GM12878 (cell line): ENCODE results near the gene SMIM44. TPM values are rescaled to one million over a fixed set of nuclear protein-coding genes. Genes with fewer than 3 reads are reported as not detected.

Experiments used
- ATAC-seq: fragments of 200-7000 bp; cut with Tn5 transposase; 3 replicates; pipeline ENCODE4 v1.9.1; 2020; ENCODE audit warnings: mild to moderate bottlenecking, moderate library complexity
- BruUV-seq: library from RNA; stranded (reverse); fragments of 400-500 nt; replicated peaks from 2 replicates; lab custom pipeline; 2021; lab: Mats Ljungman, UMichigan
- CTCF ChIA-PET: fragments of 300-600 bp; sonication (Branson Sonifier 250); formaldehyde crosslinking; extraction: SDS; loops from one replicate; lab custom pipeline; 2021; ENCODE audit warnings: inconsistent platforms; lab: Yijun Ruan, JAX
- POLR2A ChIA-PET: fragments of 350-600 bp; formaldehyde crosslinking; extraction: SDS; loops from one replicate; lab custom pipeline; 2021; ENCODE audit warnings: inconsistent platforms; lab: Charles Lee
- RAD21 ChIA-PET: fragments of 300-600 bp; sonication (Branson Sonifier 250); formaldehyde crosslinking; loops from one replicate; lab custom pipeline; 2023; ENCODE audit warnings: antibody characterized with exemption; ENCODE audit not compliant: unreplicated experiment; lab: Charles Lee
- SMC1A ChIA-PET: fragments of 300-600 bp; sonication (Branson Sonifier 250); formaldehyde crosslinking; loops from one replicate; lab custom pipeline; 2023; ENCODE audit not compliant: unreplicated experiment, uncharacterized antibody; lab: Charles Lee
- DNase-seq: peaks from one replicate; pipeline ENCODE4 v3.0.0-alpha.2; 2011; ENCODE audit warnings: low read depth, low spot score
- FAIRE-seq: peaks from 3 replicates; lab custom pipeline; 2011; peaks lifted over from hg19 to GRCh38; lab: Jason Lieb, UNC
- H2AFZ ChIP-seq: 2 replicates; pipeline ENCODE4 v1.6.0; 2011; ENCODE audit warnings: low read depth, low read length, control low read depth; ENCODE audit not compliant: control insufficient read depth
- H3K27ac ChIP-seq: 2 replicates; pipeline ENCODE4 v1.5.1; 2011; ENCODE audit warnings: control low read depth; ENCODE audit not compliant: control insufficient read depth, insufficient read depth
- H3K27me3 ChIP-seq, 2 experiments: replicated peaks in 1 of 2; 2 replicates each; pipeline versions ENCODE4 v1.6.0 to v1.6.1; 2011; ENCODE audit warnings: low read length in 1 of 2; ENCODE audit not compliant: control insufficient read depth in 2 of 2, insufficient read depth in 2 of 2
- H3K36me3 ChIP-seq, 2 experiments: 2 replicates each; pipeline ENCODE4 v1.5.1; 2011; ENCODE audit warnings: low read length in 1 of 2; ENCODE audit not compliant: control insufficient read depth in 2 of 2, insufficient read depth in 2 of 2
- H3K4me1 ChIP-seq: 2 replicates; pipeline ENCODE4 v1.6.1; 2011; ENCODE audit warnings: mild to moderate bottlenecking, low read length, moderate library complexity, mixed read lengths; ENCODE audit not compliant: control insufficient read depth, insufficient read depth
- H3K4me2 ChIP-seq: 2 replicates; pipeline ENCODE4 v1.6.0; 2011; ENCODE audit warnings: control low read depth; ENCODE audit not compliant: control insufficient read depth, insufficient read depth
- H3K4me3 ChIP-seq: fragments of 200-600 bp; sonication (generic); 2 replicates; pipeline ENCODE4 v1.5.1; 2016
- H3K79me2 ChIP-seq: 2 replicates; pipeline ENCODE4 v1.6.0; 2011; ENCODE audit warnings: low read length; ENCODE audit not compliant: control insufficient read depth, insufficient read depth
- H3K9ac ChIP-seq: 2 replicates; pipeline ENCODE4 v1.8.0; 2011; ENCODE audit warnings: low read length, control low read depth, mixed read lengths; ENCODE audit not compliant: control insufficient read depth, insufficient read depth
- H3K9me3 ChIP-seq: replicated peaks from 3 replicates; pipeline ENCODE4 v1.5.1; 2011; ENCODE audit warnings: mild to moderate bottlenecking, low read length; ENCODE audit not compliant: control insufficient read depth, insufficient read depth
- H4K20me1 ChIP-seq: 2 replicates; pipeline ENCODE4 v1.6.0; 2011; ENCODE audit not compliant: control insufficient read depth, insufficient read depth
- BCL3 ChIP-seq: IDR thresholded peaks from 2 replicates; pipeline ENCODE4 v1.6.1; 2011; ENCODE audit warnings: borderline replicate concordance, low read depth, mild to moderate bottlenecking, moderate library complexity, low read length; ENCODE audit not compliant: insufficient read depth, poor library complexity, severe bottlenecking
- CHD2 ChIP-seq: IDR thresholded peaks from 2 replicates; pipeline ENCODE4 v1.6.1; 2011; ENCODE audit warnings: low read depth, low read length, improper control_type of control experiment, borderline replicate concordance
- CREB1 ChIP-seq: IDR thresholded peaks from 2 replicates; pipeline ENCODE4 v1.6.1; 2012; ENCODE audit warnings: low read depth, mild to moderate bottlenecking, inconsistent platforms
- EZH2 ChIP-seq: IDR thresholded peaks from 2 replicates; pipeline ENCODE4 v1.6.1; 2012; ENCODE audit warnings: low read depth, mild to moderate bottlenecking, control low read depth, inconsistent platforms, low read length, borderline replicate concordance; ENCODE audit not compliant: control insufficient read depth
- PAX8 ChIP-seq: fragments of 450-650 bp; IDR thresholded peaks from 2 replicates; pipeline ENCODE4 v1.6.1; 2017; ENCODE audit warnings: mild to moderate bottlenecking, moderate library complexity
- PML ChIP-seq: IDR thresholded peaks from 2 replicates; pipeline ENCODE4 v1.6.1; 2012; ENCODE audit warnings: low read length, inconsistent platforms
- POLR2AphosphoS5 ChIP-seq: IDR thresholded peaks from 2 replicates; pipeline ENCODE4 v1.6.1; 2011; ENCODE audit warnings: mild to moderate bottlenecking, low read length, inconsistent platforms
- RAD51 ChIP-seq: fragments of 450-650 bp; IDR thresholded peaks from 2 replicates; pipeline ENCODE4 v1.6.1; 2016; ENCODE audit warnings: moderate library complexity, mild to moderate bottlenecking, inconsistent platforms
- RCOR1 ChIP-seq: conservative IDR thresholded peaks from 2 replicates; pipeline ENCODE4 v1.6.1; 2012; ENCODE audit warnings: low read depth, low read length, improper control_type of control experiment
- SIN3A ChIP-seq: IDR thresholded peaks from 2 replicates; pipeline ENCODE4 v1.6.1; 2012; ENCODE audit warnings: low read depth, low read length, improper control_type of control experiment
- ZNF274 ChIP-seq: IDR thresholded peaks from one replicate; pipeline ENCODE4 v1.8.0; 2011; ENCODE audit not compliant: insufficient read length, insufficient read depth
- ZNF384 ChIP-seq: IDR thresholded peaks from 2 replicates; pipeline ENCODE4 v1.6.1; 2012; ENCODE audit warnings: low read depth, mild to moderate bottlenecking, low read length, improper control_type of control experiment, borderline replicate concordance
- WGBS: methylation state at CpG from one replicate; pipeline ENCODE4 v1.1.6; 2016; ENCODE audit warnings: low lambda C conversion rate; ENCODE audit not compliant: insufficient replicate concordance, insufficient coverage; ENCODE audit errors: missing lambda C conversion rate; 5-methylcytosine and 5-hydroxymethylcytosine counted together
- in situ Hi-C: fragments of 300-500 bp; cut with MboI; formaldehyde crosslinking; loops from 9 replicates; pipeline ENCODE4 v1.14.3; 2018; ENCODE audit warnings: mixed read lengths
- intact Hi-C: fragments of 100-400 bp; cut with micrococcal nuclease; formaldehyde crosslinking; loops from one replicate; pipeline ENCODE4 v1.14.2; 2022; ENCODE audit not compliant: unreplicated experiment
- polyA plus RNA-seq, 11 experiments: library from polyadenylated mRNA; depleted of rRNA in 4 of 11; unstranded in 6 of 11; stranded (reverse) in 5 of 11; fragments of >200 nt; fragmentation: Nextera tagmentation in 4 of 11; fragmentation: Illumina TruSeq in 1 of 11; extraction: Ambion mirVana in 4 of 11; extraction: Trizol in 1 of 11; gene quantifications; 1 replicate in 1 of 11; 2 replicates in 10 of 11; pipeline versions ENCODE4 v1.2.1 to v1.2.3, GENCODE V29; 2011 to 2016; ENCODE audit warnings: inconsistent platforms in 2 of 11, missing spikeins in 2 of 11, low read depth in 1 of 11
- total RNA-seq, 4 experiments: library from RNA; depleted of rRNA in 3 of 4; stranded (reverse); fragments of >200 nt in 3 of 4; fragmentation: Illumina TruSeq in 1 of 4; extraction: Trizol in 1 of 4; gene quantifications; 2 replicates each; pipeline versions ENCODE4 v1.2.1 to v1.2.3, GENCODE V29; 2013 to 2021
- TF ChIP-seq, protein P1 (sequence below): IDR thresholded peaks from 2 replicates; pipeline ENCODE4 v1.6.1; 2011; ENCODE audit warnings: mild to moderate bottlenecking, low read depth, low read length, moderate library complexity; ENCODE audit not compliant: insufficient replicate concordance
- TF ChIP-seq, protein P2 (sequence below): IDR thresholded peaks from 2 replicates; pipeline ENCODE4 v1.6.1; 2011; ENCODE audit warnings: borderline replicate concordance, low read depth, mild to moderate bottlenecking, moderate library complexity, mixed read lengths, low read length; ENCODE audit not compliant: insufficient read depth; ENCODE audit errors: extremely low read length

Gene SMIM44
- total and polyA plus RNA-seq, 10 of the 15 experiments (the other 5 are each of a cell fraction or from before 2014, with no cell fraction given): not detected

DNA sequence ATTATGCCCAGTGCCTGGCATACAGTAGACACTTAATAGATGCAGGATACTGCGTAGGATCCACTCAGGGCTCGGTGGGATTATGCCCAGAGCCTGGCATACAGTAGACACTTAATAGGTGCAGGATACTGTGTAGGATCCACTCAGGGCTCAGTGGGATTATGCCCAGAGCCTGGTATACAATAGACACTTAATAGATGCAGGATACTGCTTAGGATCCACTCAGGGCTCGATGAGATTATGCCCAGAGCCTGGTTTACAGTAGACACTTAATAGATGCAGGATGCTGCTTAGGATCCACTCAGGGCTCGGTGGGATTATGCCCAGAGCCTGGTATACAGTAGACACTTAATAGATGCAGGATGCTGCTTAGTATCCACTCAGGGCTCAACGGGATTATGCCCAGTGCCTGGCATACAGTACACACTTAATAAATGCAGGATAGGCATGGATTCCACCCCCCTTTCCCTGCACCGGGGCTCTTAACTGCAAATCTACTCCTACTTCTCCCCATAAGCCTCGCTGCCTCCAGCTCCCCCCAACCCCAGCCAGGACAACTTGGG, 27.8 kb downstream of the SMIM44 start (continued):
- TF ChIP-seq POLR2AphosphoS5 (no peak), ZNF274 (no peak), PML (no peak), RCOR1 (no peak), PAX8 (no peak), BCL3 (no peak), CHD2 (no peak)
- TF ChIP-seq, protein P1, sequence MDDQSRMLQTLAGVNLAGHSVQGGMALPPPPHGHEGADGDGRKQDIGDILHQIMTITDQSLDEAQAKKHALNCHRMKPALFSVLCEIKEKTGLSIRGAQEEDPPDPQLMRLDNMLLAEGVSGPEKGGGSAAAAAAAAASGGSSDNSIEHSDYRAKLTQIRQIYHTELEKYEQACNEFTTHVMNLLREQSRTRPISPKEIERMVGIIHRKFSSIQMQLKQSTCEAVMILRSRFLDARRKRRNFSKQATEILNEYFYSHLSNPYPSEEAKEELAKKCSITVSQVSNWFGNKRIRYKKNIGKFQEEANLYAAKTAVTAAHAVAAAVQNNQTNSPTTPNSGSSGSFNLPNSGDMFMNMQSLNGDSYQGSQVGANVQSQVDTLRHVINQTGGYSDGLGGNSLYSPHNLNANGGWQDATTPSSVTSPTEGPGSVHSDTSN: no peak

DNA sequence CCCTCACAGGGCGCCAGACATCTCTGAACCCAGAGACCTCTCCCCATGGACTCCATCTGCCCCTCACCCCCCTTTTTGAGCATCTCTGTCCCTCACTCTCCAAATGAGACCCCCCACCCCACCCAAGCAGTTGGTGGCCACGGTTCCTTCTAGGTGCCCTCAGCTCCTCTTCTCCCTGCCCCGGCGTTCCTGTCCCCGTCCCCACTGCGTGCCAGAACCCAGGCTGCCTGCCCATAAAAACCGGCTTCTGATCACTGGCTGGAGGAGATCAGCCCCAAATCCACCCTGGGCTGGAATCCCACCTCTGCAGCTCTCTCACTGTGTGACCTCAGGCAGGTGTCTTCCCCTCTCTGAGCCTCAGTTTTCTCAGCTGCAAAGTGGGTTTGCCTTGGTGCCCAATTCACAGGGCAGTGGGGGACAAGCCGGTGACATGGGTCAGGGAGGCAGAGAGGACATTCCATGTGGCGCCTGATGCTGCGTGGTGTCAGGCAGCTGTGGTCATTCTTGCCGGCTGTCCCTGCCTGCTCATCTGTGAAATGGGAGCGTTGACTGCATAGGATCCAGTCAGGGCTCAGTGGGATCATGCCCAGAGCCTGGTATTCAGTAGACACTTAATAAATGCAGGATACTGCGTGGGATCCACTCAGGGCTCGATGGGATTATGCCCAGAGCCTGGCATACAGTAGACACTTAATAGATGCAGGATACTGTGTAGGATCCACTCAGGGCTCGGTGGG, 28.4 kb downstream of the SMIM44 start:
- Histone ChIP-seq H4K20me1 (no peaks in the 10 kb centered on the region), H3K79me2 (no peaks in the 10 kb centered on the region), H3K9ac (no peak overlapping the region), H3K36me3 (peaks cover 12 to 32% of the 10 kb centered on the region in 2 experiments; a peak in 3 of 4 replicates), H2AFZ (no peak overlapping the region), H3K4me2 (no peak overlapping the region), H3K4me3 (no peak overlapping the region), H3K27ac (no peak overlapping the region), H3K4me1 (no peaks in the 10 kb centered on the region), H3K27me3 (no peaks in the 10 kb centered on the region), H3K9me3 (no peaks in the 10 kb centered on the region)
- ChIA-PET SMC1A (no interaction called here), CTCF (no interaction called here), POLR2A (no interaction called here), RAD21 (no interaction called here)
- FAIRE-seq (no peak), ATAC-seq (no peak), DNase-seq (no peak)
- WGBS: 83% methylated on average over 14 of the region's 15 CpGs
- BruUV-seq: no TSS peak
- intact Hi-C loops: no loop called here
- in situ Hi-C loops: no loop called here
- no peak for TF ChIP-seq EZH2
- TF ChIP-seq, protein P2, sequence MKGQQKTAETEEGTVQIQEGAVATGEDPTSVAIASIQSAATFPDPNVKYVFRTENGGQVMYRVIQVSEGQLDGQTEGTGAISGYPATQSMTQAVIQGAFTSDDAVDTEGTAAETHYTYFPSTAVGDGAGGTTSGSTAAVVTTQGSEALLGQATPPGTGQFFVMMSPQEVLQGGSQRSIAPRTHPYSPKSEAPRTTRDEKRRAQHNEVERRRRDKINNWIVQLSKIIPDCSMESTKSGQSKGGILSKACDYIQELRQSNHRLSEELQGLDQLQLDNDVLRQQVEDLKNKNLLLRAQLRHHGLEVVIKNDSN: no peak
- TF ChIP-seq RAD51: no peak
- no peak for TF ChIP-seq ZNF384
- no peak for TF ChIP-seq CREB1
- TF ChIP-seq SIN3A: no peak
